Tibial nerve (tissue), 4 donors: ENCODE results near the gene SFI1. TPM values are rescaled to one million over a fixed set of nuclear protein-coding genes. Genes with fewer than 3 reads are reported as not detected.

Experiments used
- DNase-seq, 2 donors: peaks; one replicate each; pipeline ENCODE4 v3.0.0-alpha.2; 2019; ENCODE audit warnings: low spot score in 2 of 2
- H3K27ac ChIP-seq, 4 donors: fragments of 200-600 bp; sonication (generic) in 3 of 4; one replicate each; pipeline ENCODE4 v1.5.1; 2017 to 2019; ENCODE audit warnings: mild to moderate bottlenecking in 1 of 4
- H3K27me3 ChIP-seq, 2 donors: fragments of 200-600 bp; sonication (generic) in 1 of 2; one replicate each; pipeline versions ENCODE4 v1.5.1 to v1.6.0; 2017 to 2019
- H3K36me3 ChIP-seq, 3 donors: fragments of 200-600 bp; sonication (generic); one replicate each; pipeline ENCODE4 v1.5.1; 2018 to 2019
- H3K4me1 ChIP-seq, 4 donors: fragments of 200-600 bp; sonication (generic) in 3 of 4; one replicate each; pipeline ENCODE4 v1.5.1; 2017 to 2019
- H3K4me3 ChIP-seq, 4 donors: fragments of 200-600 bp; sonication (generic) in 3 of 4; one replicate each; pipeline ENCODE4 v1.5.1; 2017 to 2019; ENCODE audit warnings: mild to moderate bottlenecking in 1 of 4, moderate library complexity in 1 of 4
- H3K9me3 ChIP-seq, 4 donors: fragments of 200-600 bp; sonication (generic) in 3 of 4; one replicate each; pipeline ENCODE4 v1.5.1; 2017 to 2019
- EP300 ChIP-seq, 2 donors: sonication (generic); formaldehyde crosslinking; IDR thresholded peaks; one replicate each; pipeline ENCODE4 v1.6.1; 2017; ENCODE audit warnings: antibody characterized with exemption in 2 of 2, mild to moderate bottlenecking in 1 of 2
- POLR2A ChIP-seq, 2 donors: fragments of 450-650 bp; IDR thresholded peaks; one replicate each; pipeline ENCODE4 v1.6.1; 2017; ENCODE audit warnings: antibody characterized with exemption in 2 of 2, mild to moderate bottlenecking in 2 of 2, moderate library complexity in 2 of 2
- WGBS, 2 donors: methylation state at CpG; one replicate each; pipeline ENCODE4 v1.1.5; 2018; 5-methylcytosine and 5-hydroxymethylcytosine counted together
- total RNA-seq, 4 donors: library from RNA; depleted of rRNA; stranded (reverse); fragments of >200 nt; gene quantifications; one replicate each; pipeline ENCODE4 v1.1.0, GENCODE V29; 2016
- TF ChIP-seq, protein P1 (sequence below), 5 experiments: fragments of 200-600 bp in 3 of 5; fragments of 450-650 bp in 2 of 5; sonication (generic) in 3 of 5; IDR thresholded peaks; one replicate each; pipeline ENCODE4 v1.5.1; 2016 to 2019; ENCODE audit warnings: antibody characterized with exemption in 5 of 5, mild to moderate bottlenecking in 3 of 5, moderate library complexity in 2 of 5

Gene SFI1
- total RNA-seq, 4 donors from 2014 or later: 30.4 to 66.9 (median 49.5) TPM

DNA sequence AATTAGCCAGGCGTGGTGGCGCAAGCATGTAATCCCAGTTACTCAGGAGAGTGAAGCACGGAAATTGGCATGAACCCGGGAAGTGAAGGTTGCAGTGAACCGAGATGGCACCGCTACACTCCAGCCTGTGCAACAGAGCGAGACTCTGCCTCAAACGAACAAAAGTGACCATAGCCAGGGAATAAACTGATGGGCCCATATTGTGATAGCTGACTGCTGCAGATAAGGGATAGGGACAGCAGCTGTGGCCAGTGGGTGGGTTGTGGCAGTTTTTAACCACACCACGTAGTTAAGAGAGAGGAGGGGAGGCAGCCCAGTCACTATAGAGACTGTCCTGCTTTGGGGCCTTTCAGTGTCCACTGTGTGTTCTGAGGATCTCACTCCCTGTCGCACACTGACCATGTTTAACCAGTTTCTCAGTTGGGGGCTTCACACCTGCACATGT is 106.8 kb downstream of the SFI1 start:
- H3K4me1 ChIP-seq: no peaks in the 10 kb centered on the region
- peaks cover 0 to 64% (median 10%) of the 10 kb centered on the region in 3 donors for H3K36me3 ChIP-seq
- 86 to 96% methylated on average over 10 of the region's 10 CpGs for WGBS, 2 donors
- DNase-seq: no peak
- no peak for TF ChIP-seq EP300 (IDR thresholded peaks at IDR 0.05)
- TF ChIP-seq, protein P1, sequence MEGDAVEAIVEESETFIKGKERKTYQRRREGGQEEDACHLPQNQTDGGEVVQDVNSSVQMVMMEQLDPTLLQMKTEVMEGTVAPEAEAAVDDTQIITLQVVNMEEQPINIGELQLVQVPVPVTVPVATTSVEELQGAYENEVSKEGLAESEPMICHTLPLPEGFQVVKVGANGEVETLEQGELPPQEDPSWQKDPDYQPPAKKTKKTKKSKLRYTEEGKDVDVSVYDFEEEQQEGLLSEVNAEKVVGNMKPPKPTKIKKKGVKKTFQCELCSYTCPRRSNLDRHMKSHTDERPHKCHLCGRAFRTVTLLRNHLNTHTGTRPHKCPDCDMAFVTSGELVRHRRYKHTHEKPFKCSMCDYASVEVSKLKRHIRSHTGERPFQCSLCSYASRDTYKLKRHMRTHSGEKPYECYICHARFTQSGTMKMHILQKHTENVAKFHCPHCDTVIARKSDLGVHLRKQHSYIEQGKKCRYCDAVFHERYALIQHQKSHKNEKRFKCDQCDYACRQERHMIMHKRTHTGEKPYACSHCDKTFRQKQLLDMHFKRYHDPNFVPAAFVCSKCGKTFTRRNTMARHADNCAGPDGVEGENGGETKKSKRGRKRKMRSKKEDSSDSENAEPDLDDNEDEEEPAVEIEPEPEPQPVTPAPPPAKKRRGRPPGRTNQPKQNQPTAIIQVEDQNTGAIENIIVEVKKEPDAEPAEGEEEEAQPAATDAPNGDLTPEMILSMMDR (IDR thresholded peaks at IDR 0.05): no peak
- TF ChIP-seq POLR2A (IDR thresholded peaks at IDR 0.05): no peak
- no peaks in the 10 kb centered on the region for H3K9me3 ChIP-seq
- H3K27me3 ChIP-seq: no peaks in the 10 kb centered on the region
- no peak overlapping the region for H3K4me3 ChIP-seq
- no peak overlapping the region for H3K27ac ChIP-seq

DNA sequence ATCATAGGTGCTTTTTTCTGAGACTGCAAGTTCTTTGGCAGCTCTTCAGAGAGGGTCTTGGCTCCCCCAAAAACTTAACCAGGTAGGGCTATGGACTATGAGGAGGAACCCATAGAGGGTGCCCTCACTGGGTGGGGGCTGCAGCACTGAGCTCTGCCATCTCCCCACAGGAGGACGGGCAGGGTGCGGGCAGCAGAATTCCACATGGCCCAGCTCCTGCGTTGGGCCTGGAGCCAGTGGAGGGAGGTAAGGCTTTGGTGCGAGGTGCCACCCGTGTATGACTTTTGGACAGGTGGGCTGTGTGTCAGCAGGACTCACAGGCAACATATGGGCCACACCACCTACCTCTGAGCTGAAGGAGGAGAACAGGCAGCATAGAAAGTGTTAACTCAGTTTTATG is 107.2 kb downstream of the SFI1 start:
- Histone ChIP-seq H3K4me3 (no peak overlapping the region), H3K27ac (no peak overlapping the region), H3K9me3 (no peaks in the 10 kb centered on the region), H3K4me1 (no peaks in the 10 kb centered on the region), H3K36me3 (peaks cover 0 to 69% (median 10%) of the 10 kb centered on the region in 3 donors), H3K27me3 (no peaks in the 10 kb centered on the region)
- no peak for DNase-seq
- WGBS, 2 donors: 93 to 95% methylated on average over 5 of the region's 5 CpGs
- no peak for TF ChIP-seq POLR2A (IDR thresholded peaks at IDR 0.05)
- TF ChIP-seq EP300 (IDR thresholded peaks at IDR 0.05): no peak
- TF ChIP-seq, protein P1 (IDR thresholded peaks at IDR 0.05): no peak

DNA sequence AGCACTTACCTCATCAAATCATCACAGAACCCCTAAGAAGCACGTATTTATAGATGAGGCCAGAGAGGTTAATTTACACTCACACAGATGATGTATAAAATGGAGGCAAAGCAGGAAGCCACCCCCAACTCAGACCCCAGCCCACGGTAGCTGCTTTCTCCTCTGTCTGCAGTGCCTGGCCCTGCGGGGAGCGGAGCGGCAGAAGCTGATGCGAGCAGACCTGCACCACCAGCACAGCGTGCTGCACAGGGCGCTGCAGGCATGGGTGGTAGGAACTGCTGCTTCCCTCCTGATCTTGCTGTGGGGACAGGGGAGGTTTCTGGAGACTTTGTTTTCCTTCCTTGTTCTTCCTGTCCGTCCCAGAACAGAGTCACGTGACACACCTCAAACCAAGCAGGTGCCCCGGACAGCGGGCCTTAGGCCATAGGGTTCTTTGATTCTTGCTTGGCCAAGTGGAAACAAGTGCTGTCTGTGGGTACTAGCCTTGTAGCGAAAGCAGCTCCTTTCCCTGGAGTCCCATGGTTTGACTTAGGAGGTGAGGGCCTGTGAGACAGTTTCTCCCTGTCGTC is 107.9 kb downstream of the SFI1 start:
- WGBS, 2 donors: 80 to 89% methylated on average over 14 of the region's 14 CpGs
- Histone ChIP-seq H3K4me1 (no peaks in the 10 kb centered on the region), H3K36me3 (peaks cover 0 to 76% (median 10%) of the 10 kb centered on the region in 3 donors), H3K9me3 (no peaks in the 10 kb centered on the region), H3K4me3 (no peak overlapping the region), H3K27me3 (no peaks in the 10 kb centered on the region), H3K27ac (no peak overlapping the region)
- no peak for DNase-seq
- TF ChIP-seq POLR2A (IDR thresholded peaks at IDR 0.05): no peak
- TF ChIP-seq, protein P1 (IDR thresholded peaks at IDR 0.05): no peak
- no peak for TF ChIP-seq EP300 (IDR thresholded peaks at IDR 0.05)

DNA sequence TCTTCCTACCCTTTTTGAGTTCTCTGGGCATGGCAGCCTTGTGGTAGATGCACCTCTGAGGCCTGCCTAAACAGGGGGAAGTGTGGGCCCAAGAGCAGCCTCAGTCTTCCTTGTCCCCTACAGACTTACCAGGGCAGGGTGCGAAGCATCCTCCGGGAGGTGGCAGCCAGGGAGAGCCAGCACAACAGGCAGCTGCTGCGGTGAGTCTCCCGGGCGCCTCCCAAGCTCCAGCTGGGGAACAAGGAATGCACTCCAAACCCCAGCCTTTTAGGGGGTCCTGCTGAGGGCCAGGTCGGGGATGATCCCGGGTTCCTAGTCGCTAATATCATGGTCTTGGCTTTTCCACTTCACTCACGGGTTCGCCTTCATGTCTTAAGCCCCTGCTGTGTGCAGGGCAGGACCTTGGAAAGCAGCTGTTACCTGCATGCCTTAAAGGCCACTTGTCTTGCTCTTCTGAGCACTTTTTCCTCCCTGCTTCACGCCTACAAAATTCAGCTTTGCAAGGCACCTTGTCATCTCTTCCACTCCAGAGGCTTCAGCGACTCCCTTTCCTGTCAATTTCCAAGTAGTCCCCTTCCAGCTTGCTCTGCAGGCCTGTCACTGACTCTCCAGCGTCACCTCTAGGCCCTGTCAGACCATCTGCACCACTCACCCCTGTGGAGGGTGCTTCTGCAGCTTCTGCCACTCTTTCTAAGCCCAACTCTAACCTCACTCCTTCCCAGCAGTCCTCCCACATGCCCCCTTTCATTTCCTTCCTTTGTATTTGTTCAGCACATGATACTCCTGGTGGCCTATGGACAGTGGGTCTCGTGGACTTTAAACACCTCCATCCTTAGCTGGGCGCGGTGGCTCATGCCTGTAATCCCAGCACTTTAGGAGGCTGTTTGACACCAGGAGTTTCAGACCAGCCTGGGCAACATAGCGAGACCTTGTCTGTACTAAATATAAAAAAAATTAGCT is 108.7 kb downstream of the SFI1 start:
- H3K4me3 ChIP-seq: no peak overlapping the region
- no peak for DNase-seq
- TF ChIP-seq POLR2A (IDR thresholded peaks at IDR 0.05): no peak
- no peak for TF ChIP-seq EP300 (IDR thresholded peaks at IDR 0.05)
- TF ChIP-seq, protein P1 (IDR thresholded peaks at IDR 0.05): no peak
- 85 to 91% methylated on average over 16 to 17 of the region's 17 CpGs for WGBS, 2 donors
- H3K9me3 ChIP-seq: no peaks in the 10 kb centered on the region
- H3K27ac ChIP-seq: no peak overlapping the region
- H3K36me3 ChIP-seq: peaks cover 0 to 84% (median 10%) of the 10 kb centered on the region in 3 donors
- no peaks in the 10 kb centered on the region for H3K4me1 ChIP-seq
- no peaks in the 10 kb centered on the region for H3K27me3 ChIP-seq
